NCI-H460 (cell line): ENCODE measurements around the gene FUT4. TPM values are rescaled to one million over a fixed set of nuclear protein-coding genes. Genes with fewer than 3 reads are reported as not detected.

ENCODE experiments used
- DNase-seq: peaks from one replicate; pipeline ENCODE4 v3.0.0-alpha.2; 2016; ENCODE audit warnings: low read depth; ENCODE audit errors: extremely low read depth
- total RNA-seq: library from RNA; depleted of rRNA; stranded (reverse); fragments of >200 nt; shearing (Covaris generic); gene quantifications from 2 replicates; pipeline ENCODE4 v1.2.3, GENCODE V29; 2014; rRNA removed

Gene FUT4
- total RNA-seq, 1 experiment from 2014 or later: 3.2 TPM

DNA sequence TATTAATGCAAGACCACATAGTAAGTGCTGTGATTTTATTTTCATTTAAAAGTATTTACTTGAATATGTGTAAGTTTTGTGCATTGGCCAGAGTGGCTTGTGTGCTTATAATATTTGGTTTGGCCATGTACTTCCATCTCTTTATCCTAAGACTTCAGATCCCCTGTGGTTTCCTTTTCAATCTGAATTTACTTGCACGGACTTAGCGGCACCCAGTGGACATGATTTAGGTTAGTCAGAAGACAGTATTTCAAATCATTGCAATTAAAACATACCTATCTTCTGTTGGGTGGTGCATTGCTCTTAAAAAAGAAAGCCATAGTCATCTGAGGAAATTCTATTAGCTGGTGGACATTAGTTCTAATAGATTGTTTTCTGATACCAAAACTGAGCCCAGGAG, 54.2 kb downstream of the FUT4 start:
- no peak for DNase-seq

Other genes with a start within 250 kb of the FUT4 start
- gene IZUMO1R, start 239.3 kb upstream of the FUT4 start, total RNA-seq: not detected in 2 replicates
- gene GPR83, start 142.5 kb upstream of the FUT4 start, total RNA-seq: 0.02 TPM in 1 of 2 replicates, not detected in the other
- 13.7 and 19.4 TPM in 2 replicates for gene MRE11, start 50.1 kb upstream of the FUT4 start, total RNA-seq
- 13.9 and 16.7 TPM in 2 replicates for gene ANKRD49, start 49.9 kb upstream of the FUT4 start, total RNA-seq
- gene C11orf97, start 31.5 kb upstream of the FUT4 start, total RNA-seq: not detected in 2 replicates
- 0.09 and 0.25 TPM in 2 replicates for gene PIWIL4, start 23.4 kb downstream of the FUT4 start, total RNA-seq
- 8.8 and 10.1 TPM in 2 replicates for gene AMOTL1, start 224.4 kb downstream of the FUT4 start, total RNA-seq